Heart right ventricle (tissue), 16 donors: ENCODE results near the gene MZF1. TPM values are rescaled to one million over a fixed set of nuclear protein-coding genes. Genes with fewer than 3 reads are reported as not detected.
"Not testable (repeated sequence)": the region's sequence is repeated elsewhere in the genome, so short reads cannot be mapped to it uniquely, and the experiment has no call there.

ENCODE experiments used
- ATAC-seq, 8 donors: fragments of 200-7000 bp; cut with Tn5 transposase; one replicate each; pipeline ENCODE4 v1.9.1; 2020; ENCODE audit warnings: mild to moderate bottlenecking in 8 of 8, moderate library complexity in 8 of 8, moderate number of reproducible peaks in 1 of 8
- DNase-seq, 2 donors: peaks; one replicate each; pipeline ENCODE4 v3.0.0-alpha.2; 2020
- H3K27ac ChIP-seq, 10 donors: fragments of 200-600 bp; sonication (generic) in 2 of 10; one replicate each; pipeline versions ENCODE4 v1.5.0 to v1.8.0; 2020 to 2022; ENCODE audit warnings: mild to moderate bottlenecking in 3 of 10
- H3K27me3 ChIP-seq, 7 donors: fragments of 200-600 bp; one replicate each; pipeline ENCODE4 v1.8.0; 2021 to 2022; ENCODE audit warnings: mild to moderate bottlenecking in 2 of 7
- H3K36me3 ChIP-seq, 9 donors: fragments of 200-600 bp; sonication (generic) in 1 of 9; one replicate each; pipeline versions ENCODE4 v1.5.0 to v1.8.0; 2020 to 2022; ENCODE audit warnings: mild to moderate bottlenecking in 2 of 9
- H3K4me1 ChIP-seq, 9 donors: fragments of 200-600 bp; sonication (generic) in 1 of 9; one replicate each; pipeline versions ENCODE4 v1.5.0 to v1.8.0; 2020 to 2022; ENCODE audit warnings: mild to moderate bottlenecking in 4 of 9
- H3K4me3 ChIP-seq, 10 donors: fragments of 200-600 bp; sonication (generic) in 2 of 10; one replicate each; pipeline versions ENCODE4 v1.5.0 to v1.8.0; 2020 to 2022; ENCODE audit warnings: mild to moderate bottlenecking in 7 of 10, moderate library complexity in 2 of 10
- H3K9me3 ChIP-seq, 11 donors: fragments of 200-600 bp in 10 of 11; sonication (generic) in 2 of 11; one replicate each; pipeline versions ENCODE4 v1.5.0 to v1.8.0; 2013 to 2022; ENCODE audit warnings: mild to moderate bottlenecking in 2 of 11, control low read depth in 1 of 11, moderate library complexity in 1 of 11
- CTCF ChIP-seq, 9 donors: fragments of 200-600 bp; sonication (generic) in 2 of 9; IDR thresholded peaks; one replicate each; pipeline versions ENCODE4 v1.5.0 to v1.8.0; 2021 to 2022; ENCODE audit warnings: antibody characterized with exemption in 9 of 9, mild to moderate bottlenecking in 5 of 9, moderate library complexity in 1 of 9
- WGBS, 2 donors: extraction: QIAGEN DNeasy Blood & Tissue Kit; methylation state at CpG; one replicate each; pipeline ENCODE4 v1.1.7; 2013; ENCODE audit warnings: inconsistent platforms in 1 of 2; 5-methylcytosine and 5-hydroxymethylcytosine counted together
- intact Hi-C, 10 donors: fragments of 100-400 bp; cut with DNase I; formaldehyde crosslinking; loops; one replicate each; pipeline versions ENCODE4 v1.11.1 to v1.14.2; 2022
- long read RNA-seq, 3 donors: library from polyadenylated mRNA; unstranded; transcript quantifications; one replicate each; pipeline ENCODE4 v2.0.0, GENCODE V29; 2020 to 2021
- polyA plus RNA-seq, 2 donors: library from polyadenylated mRNA; stranded (reverse); fragments of 200-250 nt; gene quantifications; one replicate each; pipeline ENCODE4 v1.2.3, GENCODE V29; 2013
- total RNA-seq, 10 donors: library from RNA; stranded (reverse); fragmentation: NEBNext Ultra II Directional in 3 of 10; extraction: Animal tissue kit (Norgen Biotek cat#: 25700) in 3 of 10; gene quantifications; one replicate each; pipeline versions ENCODE4 v1.2.1 to v1.2.4, GENCODE V29; 2021 to 2023
- donor health status: Arrhythmogenic right ventricular cardiomyopathy.
- donor health status: ischemic (EF 13 %, LVEDD 7.1; RV severe dilation, severe dysfunction).
- donor health status: healthy with polysubstance abuse.
- donor health status: DM: no; HTN: yes; CAD: no.
- donor health status: DM: no; HTN: no; CAD: no.
- donor health status: ischemic (EF 25% LVEDD 6.9; RV normal size, moderate dysfunction).
- donor health status: ischemic (EF 25% LVEDD 5.7; RV mildly dilated, moderate dysfunction).
- donor health status: healthy.
- donor health status: DM: yes; HTN: yes; CAD: no.
- donor health status: Ischemic cardiomyopathy.
- donor health status: ischemic (EF 35%, LVEDD 5.7; RV mildly dilated, moderate dysfunction).
- donor health status: nonischemic (EF 11% LVEDD 7.7; RV severe dilation, severe dysfunction).
- donor health status: DM: yes; HTN: yes; CAD: no.
- donor health status: PGD.
- donor health status: ischemic (EF 29% LVEDD 5.4; RV normal size, mild dysfunction).
- donor health status: nonischemic (EF 23%, LVEDD 6.1; RV moderate dilation, normal function).

Gene MZF1
- total RNA-seq = 10 to 100 TPM in 2 of 10 donors, 1 to 10 TPM in 8; 4.4 to 12.0 (median 8.3) TPM
- polyA plus RNA-seq = 10 to 100 TPM in 1 of 2 donors, 1 to 10 TPM in 1; 7.6 to 28.0 TPM
- long read RNA-seq, donor 1, partial matches to known transcripts = 4 of 13 reads
- long read RNA-seq, donor 1, other reads (novel, unspliced or antisense) = 5 of 13 reads
- long read RNA-seq, donor 2, transcript MZF1-207 (1 exons, 2,683 nt) = major isoform, 6 of 14 reads
- long read RNA-seq, donor 2, partial matches to known transcripts = 1 of 14 reads
- long read RNA-seq, donor 2, other reads (novel, unspliced or antisense) = 6 of 14 reads
- long read RNA-seq, donor 3, transcript MZF1-207 (1 exons, 2,683 nt) = major isoform, 6 of 21 reads
- long read RNA-seq, donor 3, partial matches to known transcripts = 6 of 21 reads
- long read RNA-seq, donor 3, other reads (novel, unspliced or antisense) = 7 of 21 reads

- TF ChIP-seq CTCF (IDR thresholded peaks at IDR 0.05) = peak in 2 of 9 donors; percentile 16 to 23
- intact Hi-C loops = loop anchor here in 2 of 10 donors (1.0 kb wide), 1 partner anchor 14 kb away; no protein-coding TSS in a partner anchor
- Histone ChIP-seq H3K4me1 (peaks cover 4 to 36% (median 21%) of the 10 kb centered on the region in 9 donors), H3K9me3 (no peaks in the 10 kb centered on the region), H3K27ac (peak within 1 kb of the TSS; percentile 79 to 98 (median 92)), H3K36me3 (peaks cover 0 to 35% (median 5%) of the 10 kb centered on the region in 9 donors), H3K27me3 (no peaks in the 10 kb centered on the region), H3K4me3 (peak within 1 kb of the TSS; percentile 45 to 82 (median 65))
- ATAC-seq (peak; percentile 77 to 89 (median 84)), DNase-seq (peak; percentile 99 to 100)
- 0 to 1% methylated on average over 75 of the region's 75 CpGs for WGBS, 2 donors
Observed at GRCh38 chr19:58572818-58573657, at the start of gene MZF1. TSS of gene MZF1 (minus strand) at chr19:58573335. CDS start at chr19:58571389, 1,946 bp downstream.

GRCh38 chr19:58607213-58607612 lies 34.1 kb upstream of the MZF1 start:
- intact Hi-C loops, DNase-seq, H3K9me3 ChIP-seq, H3K4me1 ChIP-seq, H3K27ac ChIP-seq, H3K27me3 ChIP-seq, H3K4me3 ChIP-seq, H3K36me3 ChIP-seq: not testable (repeated sequence)
- ATAC-seq = peak in 1 of 8 donors; percentile 82
- WGBS, 2 donors = 93% methylated on average over 23 of the region's 28 CpGs; no CpG with 5 or more reads in 1 of the 2 donors

GRCh38 chr19:58606251-58606896 lies 33.2 kb upstream of the MZF1 start:
- H3K4me3 ChIP-seq, ATAC-seq, H3K36me3 ChIP-seq, intact Hi-C loops, H3K27me3 ChIP-seq, H3K9me3 ChIP-seq, H3K27ac ChIP-seq, DNase-seq, H3K4me1 ChIP-seq: not testable (repeated sequence)
- 75 to 78% methylated on average over 36 to 62 of the region's 62 CpGs for WGBS, 2 donors
- TF ChIP-seq CTCF (IDR thresholded peaks at IDR 0.05) = peak in 4 of 9 donors; percentile 20 to 45 (median 20)

- ATAC-seq = peak in 3 of 8 donors; percentile 30 to 47 (median 40)
- Histone ChIP-seq H3K4me3 (no peak overlapping the region), H3K4me1 (peaks cover 0 to 5% (median 3%) of the 10 kb centered on the region in 9 donors), H3K27me3 (no peaks in the 10 kb centered on the region), H3K9me3 (no peaks in the 10 kb centered on the region), H3K27ac (no peak overlapping the region), H3K36me3 (peaks cover 0 to 34% (median 10%) of the 10 kb centered on the region in 9 donors)
- TF ChIP-seq CTCF (IDR thresholded peaks at IDR 0.05) = no peak
- intact Hi-C loops = no loop called here
- 94% methylated on average over 4 of the region's 4 CpGs for WGBS, 2 donors
- no peak for DNase-seq
Observed at GRCh38 chr19:58586133-58586765, 13.1 kb upstream of the MZF1 start.
